Natural killer cell (primary cell): ENCODE results near the gene SLC46A3. TPM values are rescaled to one million over a fixed set of nuclear protein-coding genes. Genes with fewer than 3 reads are reported as not detected.
"Not testable (repeated sequence)": the region's sequence is repeated elsewhere in the genome, so short reads cannot be mapped to it uniquely, and the experiment has no call there.

ENCODE experiments used
- ATAC-seq, 3 donors: fragments of 150-1000 bp in 2 of 3; fragments of 200-7000 bp in 1 of 3; cut with Tn5 transposase; 1 replicate in 1 of 3; 2 replicates in 2 of 3; pipeline ENCODE4 v1.10.0; 2021; ENCODE audit warnings: mild to moderate bottlenecking in 2 of 3, moderate library complexity in 2 of 3
- DNase-seq, 2 donors: peaks; one replicate each; pipeline versions ENCODE4 v3.0.0 to v3.0.0-alpha.2; 2013 to 2021; ENCODE audit warnings: mixed read lengths in 1 of 2
- H3K27ac ChIP-seq: one replicate; pipeline ENCODE4 v1.5.1; 2013; ENCODE audit warnings: mild to moderate bottlenecking, low read length
- H3K27me3 ChIP-seq: one replicate; pipeline ENCODE4 v1.6.1; 2013; ENCODE audit warnings: low read length; ENCODE audit not compliant: control insufficient read depth, insufficient read depth
- H3K36me3 ChIP-seq: one replicate; pipeline ENCODE4 v1.6.1; 2013; ENCODE audit warnings: low read length; ENCODE audit not compliant: control insufficient read depth, insufficient read depth
- H3K4me1 ChIP-seq: one replicate; pipeline ENCODE4 v1.6.1; 2013; ENCODE audit warnings: low read length; ENCODE audit not compliant: control insufficient read depth, insufficient read depth
- H3K4me3 ChIP-seq: one replicate; pipeline ENCODE4 v1.5.1; 2013; ENCODE audit warnings: low read length
- H3K9me3 ChIP-seq: one replicate; pipeline ENCODE4 v1.6.1; 2013; ENCODE audit warnings: low read length; ENCODE audit not compliant: control insufficient read depth, insufficient read depth
- H3K27ac Mint-ChIP-seq, 2 donors: one replicate each; pipeline ENCODE4 v1.8.0; 2022; ENCODE audit warnings: mild to moderate bottlenecking in 2 of 2, mixed read lengths in 2 of 2, moderate library complexity in 1 of 2
- H3K27me3 Mint-ChIP-seq, 2 donors: one replicate each; pipeline ENCODE4 v1.8.0; 2022; ENCODE audit warnings: low read depth in 2 of 2, mixed read lengths in 2 of 2
- H3K36me3 Mint-ChIP-seq: one replicate; pipeline ENCODE4 v1.8.0; 2022; ENCODE audit warnings: mixed read lengths
- H3K4me1 Mint-ChIP-seq, 2 donors: one replicate each; pipeline ENCODE4 v1.8.0; 2022; ENCODE audit warnings: mixed read lengths in 2 of 2
- H3K4me3 Mint-ChIP-seq: one replicate; pipeline ENCODE4 v1.8.0; 2022; ENCODE audit warnings: mild to moderate bottlenecking, moderate library complexity, mixed read lengths
- H3K9me3 Mint-ChIP-seq, 2 donors: one replicate each; pipeline ENCODE4 v1.8.0; 2022; ENCODE audit warnings: mixed read lengths in 2 of 2
- CTCF ChIP-seq: fragments of 200-600 bp; IDR thresholded peaks from one replicate; pipeline ENCODE4 v1.8.0; 2022; ENCODE audit warnings: antibody characterized with exemption
- WGBS: methylation state at CpG from one replicate; pipeline ENCODE4 v1.1.7; 2013; ENCODE audit warnings: missing lambda C conversion rate; ENCODE audit not compliant: insufficient coverage; 5-methylcytosine and 5-hydroxymethylcytosine counted together
- intact Hi-C: fragments of 100-400 bp; cut with micrococcal nuclease; formaldehyde crosslinking; loops from one replicate; pipeline ENCODE4 v1.14.2; 2022
- total RNA-seq, 4 donors: library from RNA; stranded (reverse); fragments of 120-200 nt in 1 of 4; gene quantifications; one replicate each; pipeline versions ENCODE4 v1.2.3 to v1.2.4, GENCODE V29; 2013 to 2022

Gene SLC46A3
- total RNA-seq, 3 donors from 2014 or later (not counting 1 experiment from before 2014, with no cell fraction given), result 9.7 to 16.2 (median 11.9) TPM

DNA sequence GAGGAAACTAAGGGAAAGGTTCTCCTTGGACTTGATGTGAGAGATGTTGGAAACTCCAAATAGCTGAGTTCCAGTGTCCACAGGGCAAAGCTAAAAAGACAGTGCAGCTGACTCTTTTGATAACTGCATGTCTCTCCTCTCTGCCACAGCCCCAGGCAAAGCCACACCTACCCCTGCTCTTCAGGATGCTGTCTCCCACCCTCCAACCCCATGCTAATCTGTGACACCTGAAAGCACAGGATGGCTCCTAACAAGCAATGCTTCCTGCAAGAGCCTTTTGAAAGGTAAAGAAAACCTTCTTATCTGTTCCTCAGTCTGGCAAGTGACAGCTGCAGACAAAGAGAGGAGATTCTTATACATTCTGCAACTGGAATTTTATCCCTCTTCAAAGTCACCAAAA lies 14.5 kb downstream of the SLC46A3 start:
- Histone ChIP-seq H3K4me1 (no peaks in the 10 kb centered on the region), H3K27ac (no peak overlapping the region), H3K9me3 (no peaks in the 10 kb centered on the region), H3K36me3 (peaks cover 44% of the 10 kb centered on the region), H3K27me3 (no peaks in the 10 kb centered on the region), H3K4me3 (no peak overlapping the region)
- Mint-ChIP-seq H3K36me3 (peaks cover 26% of the 10 kb centered on the region), H3K27ac (no peak overlapping the region), H3K27me3 (no peaks in the 10 kb centered on the region), H3K4me1 (peaks cover 0 to 6% of the 10 kb centered on the region in 2 donors), H3K4me3 (no peak overlapping the region), H3K9me3 (no peaks in the 10 kb centered on the region)
- intact Hi-C loops, result no loop called here
- DNase-seq (no peak), ATAC-seq (no peak)
- no peak for TF ChIP-seq CTCF

DNA sequence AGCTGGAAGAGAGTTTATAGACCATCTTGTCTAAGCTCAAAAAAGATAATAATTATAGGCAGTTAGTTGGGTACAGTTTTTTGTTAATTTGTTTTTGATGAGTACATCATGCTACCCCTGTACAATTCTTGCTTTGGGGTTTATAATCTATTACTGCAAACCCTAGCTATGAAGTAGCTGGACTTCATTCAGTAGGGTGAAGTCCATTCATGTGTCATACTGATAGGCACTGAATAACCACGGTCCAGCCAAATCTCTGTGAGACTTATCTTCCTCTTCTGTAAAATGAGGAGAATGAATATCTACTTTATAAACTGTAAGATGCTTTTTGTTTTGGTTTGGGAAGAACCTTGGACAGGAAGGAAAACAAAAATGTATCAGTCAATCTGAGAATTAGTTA lies 19.5 kb downstream of the SLC46A3 start:
- no peak overlapping the region for H3K27ac Mint-ChIP-seq
- ATAC-seq, result no peak
- peaks cover 52% of the 10 kb centered on the region for H3K36me3 ChIP-seq

GRCh38 chr13:28697441-28697840 lies 21.3 kb downstream of the SLC46A3 start:
- Mint-ChIP-seq H3K27me3 (peaks cover 0 to 2% of the 10 kb centered on the region in 2 donors), H3K4me3 (no peak overlapping the region), H3K4me1 (no peaks in the 10 kb centered on the region), H3K9me3 (peaks cover 2% of the 10 kb centered on the region in 2 donors), H3K36me3 (peaks cover 43% of the 10 kb centered on the region), H3K27ac (no peak overlapping the region)
- H3K4me1 ChIP-seq, result no peaks in the 10 kb centered on the region
- ATAC-seq (no peak), DNase-seq (no peak)
- H3K36me3 ChIP-seq, result peaks cover 37% of the 10 kb centered on the region
- no peaks in the 10 kb centered on the region for H3K27me3 ChIP-seq
- no peak overlapping the region for H3K27ac ChIP-seq
- 100% methylated on average over 1 of the region's 1 CpG for WGBS
- intact Hi-C loops, result no loop called here
- no peak for TF ChIP-seq CTCF
- no peak overlapping the region for H3K4me3 ChIP-seq
- H3K9me3 ChIP-seq, result no peaks in the 10 kb centered on the region

More for the DNA sequence above, 19.5 kb downstream of the SLC46A3 start:
- Histone ChIP-seq H3K27me3 (no peaks in the 10 kb centered on the region), H3K9me3 (no peaks in the 10 kb centered on the region), H3K4me1 (no peaks in the 10 kb centered on the region), H3K27ac (no peak overlapping the region), H3K4me3 (no peak overlapping the region)
- TF ChIP-seq CTCF, result no peak
- Mint-ChIP-seq H3K36me3 (peaks cover 52% of the 10 kb centered on the region), H3K9me3 (no peaks in the 10 kb centered on the region), H3K4me1 (no peaks in the 10 kb centered on the region), H3K27me3 (no peaks in the 10 kb centered on the region), H3K4me3 (no peak overlapping the region)
- intact Hi-C loops, result no loop called here
- no peak for DNase-seq
- 100% methylated on average over 1 of the region's 1 CpG for WGBS

- Mint-ChIP-seq H3K9me3 (peaks cover 7 to 11% of the 10 kb centered on the region in 2 donors), H3K36me3 (peaks cover 22% of the 10 kb centered on the region)
- H3K4me1 ChIP-seq, H3K36me3 ChIP-seq, H3K9me3 ChIP-seq, ATAC-seq, intact Hi-C loops, DNase-seq, H3K27ac Mint-ChIP-seq, H3K4me3 Mint-ChIP-seq, H3K27ac ChIP-seq, H3K4me3 ChIP-seq, H3K4me1 Mint-ChIP-seq, H3K27me3 Mint-ChIP-seq, H3K27me3 ChIP-seq: not testable (repeated sequence)
- 91% methylated on average over 11 of the region's 11 CpGs for WGBS
Measured at GRCh38 chr13:28693605-28694491, 24.9 kb downstream of the SLC46A3 start.
